ENCODE measurements around the gene SUGP1.

DNA sequence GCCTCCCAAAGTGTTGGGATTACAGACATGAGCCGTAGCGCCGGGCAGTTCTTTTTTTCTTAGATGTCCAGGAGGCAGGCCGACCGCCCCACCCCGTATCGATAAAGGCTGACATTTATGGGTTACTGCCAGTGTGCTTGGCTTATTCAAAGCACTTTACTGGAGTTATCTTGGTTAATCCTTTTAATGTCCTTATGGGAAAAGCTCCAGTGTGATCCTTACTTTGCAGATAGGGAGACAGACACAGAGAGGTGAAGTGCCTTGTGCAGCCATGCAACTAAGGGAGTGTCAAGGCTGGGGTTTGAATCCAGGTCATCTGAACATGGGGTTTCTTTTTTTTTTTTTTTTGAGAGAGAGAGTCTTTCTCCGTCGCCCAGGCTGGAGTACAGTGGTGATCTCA is 89.3 kb downstream of the SUGP1 start:
- TF ChIP-seq CTCF (IDR thresholded peaks at IDR 0.05) (no peak), POLR2A (IDR thresholded peaks at IDR 0.05) (no peak)
